Measurements from ENCODE around the gene KIF26A. TPM values are rescaled to one million over a fixed set of nuclear protein-coding genes. Genes with fewer than 3 reads are reported as not detected.

KIF26A gene
- total and polyA plus RNA-seq, 2 of the 13 experiments (the other 11 are each of a cell fraction or from before 2014, with no cell fraction given): not detected

DNA sequence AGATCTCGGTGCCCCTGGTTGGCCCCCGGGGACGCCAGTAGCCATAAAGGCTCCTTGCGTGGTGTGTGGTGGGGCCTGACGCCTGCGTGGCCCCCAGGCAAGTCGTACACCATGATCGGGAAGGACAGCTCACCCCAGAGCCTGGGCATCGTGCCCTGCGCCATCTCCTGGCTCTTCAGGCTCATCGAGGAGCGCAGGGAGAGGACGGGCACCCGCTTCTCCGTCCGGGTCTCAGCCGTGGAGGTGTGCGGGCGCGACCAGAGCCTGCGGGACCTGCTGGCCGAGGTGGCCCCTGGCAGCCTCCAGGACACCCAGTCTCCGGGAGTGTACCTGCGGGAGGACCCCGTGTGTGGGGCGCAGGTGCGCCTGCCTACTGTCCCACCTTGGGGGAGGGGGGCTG is 34.5 kb downstream of the KIF26A start:
- no TSS peak for BruUV-seq (replicated peaks)
- FAIRE-seq: no peak
- H3K79me2 ChIP-seq (ENCODE audit: insufficient read depth, low read length): no peaks in the 10 kb centered on the region
- TF ChIP-seq ZNF674 (CRISPR knock-in tag; IDR thresholded peaks at IDR 0.05; ENCODE audit: low read depth) (no peak), PITX1 (CRISPR knock-in tag; IDR thresholded peaks at IDR 0.05) (no peak), RELA (CRISPR knock-in tag; IDR thresholded peaks at IDR 0.05) (no peak), ZNF557 (CRISPR knock-in tag; IDR thresholded peaks at IDR 0.05) (no peak), TCF7L2 (IDR thresholded peaks at IDR 0.05; ENCODE audit: low read depth, low read length) (no peak), HMGXB4 (CRISPR knock-in tag; IDR thresholded peaks at IDR 0.05; ENCODE audit: borderline replicate concordance in 1 of 2, low read depth in 1 of 2) (no peak), ZSCAN29 (CRISPR knock-in tag; conservative IDR thresholded peaks at IDR 0.05) (no peak), XRCC5 (optimal IDR thresholded peaks at IDR 0.05; ENCODE audit: low read length) (no peak), REST (IDR thresholded peaks at IDR 0.05; ENCODE audit: borderline replicate concordance in 1 of 2, low read depth in 1 of 2, low read length in 2 of 2) (no peak), ZNF235 (CRISPR knock-in tag; IDR thresholded peaks at IDR 0.05; ENCODE audit: borderline replicate concordance) (no peak)
- TF ChIP-seq, protein P1, sequence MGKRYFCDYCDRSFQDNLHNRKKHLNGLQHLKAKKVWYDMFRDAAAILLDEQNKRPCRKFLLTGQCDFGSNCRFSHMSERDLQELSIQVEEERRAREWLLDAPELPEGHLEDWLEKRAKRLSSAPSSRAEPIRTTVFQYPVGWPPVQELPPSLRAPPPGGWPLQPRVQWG (CRISPR knock-in tag; IDR thresholded peaks at IDR 0.05; ENCODE audit: borderline replicate concordance, low read depth): no peak
- TF ChIP-seq, protein P2, sequence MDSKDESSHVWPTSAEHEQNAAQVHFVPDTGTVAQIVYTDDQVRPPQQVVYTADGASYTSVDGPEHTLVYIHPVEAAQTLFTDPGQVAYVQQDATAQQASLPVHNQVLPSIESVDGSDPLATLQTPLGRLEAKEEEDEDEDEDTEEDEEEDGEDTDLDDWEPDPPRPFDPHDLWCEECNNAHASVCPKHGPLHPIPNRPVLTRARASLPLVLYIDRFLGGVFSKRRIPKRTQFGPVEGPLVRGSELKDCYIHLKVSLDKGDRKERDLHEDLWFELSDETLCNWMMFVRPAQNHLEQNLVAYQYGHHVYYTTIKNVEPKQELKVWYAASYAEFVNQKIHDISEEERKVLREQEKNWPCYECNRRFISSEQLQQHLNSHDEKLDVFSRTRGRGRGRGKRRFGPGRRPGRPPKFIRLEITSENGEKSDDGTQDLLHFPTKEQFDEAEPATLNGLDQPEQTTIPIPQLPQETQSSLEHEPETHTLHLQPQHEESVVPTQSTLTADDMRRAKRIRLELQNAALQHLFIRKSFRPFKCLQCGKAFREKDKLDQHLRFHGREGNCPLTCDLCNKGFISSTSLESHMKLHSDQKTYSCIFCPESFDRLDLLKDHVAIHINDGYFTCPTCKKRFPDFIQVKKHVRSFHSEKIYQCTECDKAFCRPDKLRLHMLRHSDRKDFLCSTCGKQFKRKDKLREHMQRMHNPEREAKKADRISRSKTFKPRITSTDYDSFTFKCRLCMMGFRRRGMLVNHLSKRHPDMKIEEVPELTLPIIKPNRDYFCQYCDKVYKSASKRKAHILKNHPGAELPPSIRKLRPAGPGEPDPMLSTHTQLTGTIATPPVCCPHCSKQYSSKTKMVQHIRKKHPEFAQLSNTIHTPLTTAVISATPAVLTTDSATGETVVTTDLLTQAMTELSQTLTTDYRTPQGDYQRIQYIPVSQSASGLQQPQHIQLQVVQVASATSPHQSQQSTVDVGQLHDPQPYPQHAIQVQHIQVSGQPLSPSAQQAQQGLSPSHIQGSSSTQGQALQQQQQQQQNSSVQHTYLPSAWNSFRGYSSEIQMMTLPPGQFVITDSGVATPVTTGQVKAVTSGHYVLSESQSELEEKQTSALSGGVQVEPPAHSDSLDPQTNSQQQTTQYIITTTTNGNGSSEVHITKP (CRISPR knock-in tag; IDR thresholded peaks at IDR 0.05; ENCODE audit: low read depth): no peak
- TF ChIP-seq, protein P3, sequence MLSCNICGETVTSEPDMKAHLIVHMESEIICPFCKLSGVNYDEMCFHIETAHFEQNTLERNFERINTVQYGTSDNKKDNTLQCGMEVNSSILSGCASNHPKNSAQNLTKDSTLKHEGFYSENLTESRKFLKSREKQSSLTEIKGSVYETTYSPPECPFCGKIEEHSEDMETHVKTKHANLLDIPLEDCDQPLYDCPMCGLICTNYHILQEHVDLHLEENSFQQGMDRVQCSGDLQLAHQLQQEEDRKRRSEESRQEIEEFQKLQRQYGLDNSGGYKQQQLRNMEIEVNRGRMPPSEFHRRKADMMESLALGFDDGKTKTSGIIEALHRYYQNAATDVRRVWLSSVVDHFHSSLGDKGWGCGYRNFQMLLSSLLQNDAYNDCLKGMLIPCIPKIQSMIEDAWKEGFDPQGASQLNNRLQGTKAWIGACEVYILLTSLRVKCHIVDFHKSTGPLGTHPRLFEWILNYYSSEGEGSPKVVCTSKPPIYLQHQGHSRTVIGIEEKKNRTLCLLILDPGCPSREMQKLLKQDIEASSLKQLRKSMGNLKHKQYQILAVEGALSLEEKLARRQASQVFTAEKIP (CRISPR knock-in tag; IDR thresholded peaks at IDR 0.05; ENCODE audit: borderline replicate concordance): no peak

More for the DNA sequence above, 34.5 kb downstream of the KIF26A start:
- no peaks in the 10 kb centered on the region for H3K4me1 ChIP-seq (ENCODE audit: insufficient read depth, low read length)
- DNase-seq (ENCODE audit: low spot score): no peak
- H3K4me2 ChIP-seq (ENCODE audit: low read depth, low read length): no peak overlapping the region
- H3K9me3 ChIP-seq (ENCODE audit: low read length): no peaks in the 10 kb centered on the region
- intact Hi-C loops (cut with micrococcal nuclease; ENCODE audit: unreplicated experiment): no loop called here
- ATAC-seq: no peak
- peaks cover 18 to 77% of the 10 kb centered on the region in 2 experiments; a peak in 4 of 5 replicates for H3K27me3 ChIP-seq (ENCODE audit: control insufficient read depth in 1 of 2, insufficient read depth in 2 of 2, low read length in 2 of 2)
- no peak overlapping the region for H2AFZ ChIP-seq (ENCODE audit: low read length)
- H3K27ac ChIP-seq (ENCODE audit: extremely low read length, insufficient read depth, low read length): no peak overlapping the region
- H3K36me3 ChIP-seq (replicated peaks in 1 of 2; ENCODE audit: control insufficient read depth in 1 of 2, insufficient read depth in 2 of 2, low read length in 2 of 2): no peaks in the 10 kb centered on the region
- no CpG with 5 or more reads among the region's 27 CpGs for WGBS (ENCODE audit: low lambda C conversion rate)
- ChIA-PET CTCF (ENCODE audit: low intra/inter-chr PET ratio, low total read pairs) (no interaction called here), POLR2A (no interaction called here)
- peaks cover under 1% of the 10 kb centered on the region; the same call in 1 of the 2 replicates for H4K20me1 ChIP-seq (ENCODE audit: insufficient read depth, low read length)
- no peak overlapping the region for H3K9ac ChIP-seq (ENCODE audit: insufficient read depth, low read depth, low read length)
- in situ Hi-C loops (cut with HindIII; ENCODE audit: extremely low pct_ligation_motif_present, low pct_unique_long_range_greater_than_20kb): no loop called here
- no peak overlapping the region for H3K4me3 ChIP-seq (replicated peaks in 1 of 3; ENCODE audit: insufficient read depth in 1 of 3, low read depth in 2 of 3, low read length in 3 of 3)

Measured in HepG2 (cell line).